Prostate gland (tissue), 2 donors: Measurements from ENCODE around the gene CDC7. TPM values are rescaled to one million over a fixed set of nuclear protein-coding genes. Genes with fewer than 3 reads are reported as not detected.
"Not testable (repeated sequence)": the region's sequence is repeated elsewhere in the genome, so short reads cannot be mapped to it uniquely, and the experiment has no call there.

ENCODE experiments used
- DNase-seq: peaks from one replicate; pipeline ENCODE4 v3.0.0-alpha.2; 2019; ENCODE audit warnings: low spot score
- H3K27ac ChIP-seq, 2 donors: fragments of 200-600 bp; sonication (generic); 2 replicates each; pipeline ENCODE4 v1.5.1; 2017 to 2019
- H3K27me3 ChIP-seq: fragments of 200-600 bp; sonication (generic); replicated peaks from 2 replicates; pipeline ENCODE4 v1.5.1; 2019; ENCODE audit not compliant: insufficient read depth
- H3K36me3 ChIP-seq, 2 donors: fragments of 200-600 bp; sonication (generic); 1 replicate in 1 of 2; 2 replicates in 1 of 2; pipeline versions ENCODE4 v1.5.1 to v1.8.1; 2017 to 2019
- H3K4me1 ChIP-seq: fragments of 200-600 bp; sonication (generic); replicated peaks from 2 replicates; pipeline ENCODE4 v1.5.1; 2019
- H3K4me3 ChIP-seq, 2 donors: fragments of 200-600 bp; sonication (generic); 2 replicates each; pipeline ENCODE4 v1.5.1; 2017 to 2019
- H3K9me3 ChIP-seq: fragments of 200-600 bp; sonication (generic); 2 replicates; pipeline ENCODE4 v1.5.1; 2017
- CTCF ChIP-seq, 4 experiments: fragments of 200-600 bp in 2 of 4; fragments of 450-650 bp in 2 of 4; sonication (generic) in 2 of 4; IDR thresholded peaks; 1 replicate in 3 of 4; 2 replicates in 1 of 4; pipeline ENCODE4 v1.5.1; 2016 to 2019; ENCODE audit warnings: antibody characterized with exemption in 4 of 4, mild to moderate bottlenecking in 2 of 4, moderate library complexity in 2 of 4
- POLR2A ChIP-seq: fragments of 450-650 bp; IDR thresholded peaks from one replicate; pipeline ENCODE4 v1.6.1; 2016; ENCODE audit warnings: antibody characterized with exemption, mild to moderate bottlenecking
- POLR2AphosphoS5 ChIP-seq: sonication (generic); formaldehyde crosslinking; IDR thresholded peaks from one replicate; pipeline ENCODE4 v1.6.1; 2017; ENCODE audit warnings: antibody characterized with exemption
- WGBS: methylation state at CpG from one replicate; pipeline ENCODE4 v1.1.5; 2018; 5-methylcytosine and 5-hydroxymethylcytosine counted together
- intact Hi-C: fragments of 100-400 bp; cut with DNase I; formaldehyde crosslinking; loops from one replicate; pipeline ENCODE4 v1.14.2; 2022
- total RNA-seq, 2 donors: library from RNA; depleted of rRNA; stranded (reverse); fragments of >200 nt; gene quantifications; one replicate each; pipeline ENCODE4 v1.1.0, GENCODE V29; 2016

Gene CDC7
- total RNA-seq, 2 donors from 2014 or later, result 0.68 to 6.1 TPM

- H3K27ac ChIP-seq, result no peak overlapping the region
- no peak overlapping the region for H3K4me3 ChIP-seq
- no peaks in the 10 kb centered on the region for H3K4me1 ChIP-seq
- WGBS, result 96% methylated on average over 3 of the region's 3 CpGs
- DNase-seq, result no peak
- intact Hi-C loops, result no loop called here
- H3K36me3 ChIP-seq, result no peaks in the 10 kb centered on the region
- TF ChIP-seq POLR2A, result no peak
- no peak for TF ChIP-seq POLR2AphosphoS5
- TF ChIP-seq CTCF (IDR thresholded peaks at IDR 0.05), result no peak
- no peaks in the 10 kb centered on the region for H3K27me3 ChIP-seq
- no peaks in the 10 kb centered on the region for H3K9me3 ChIP-seq
Measured at GRCh38 chr1:91515994-91516393, 15.3 kb downstream of the CDC7 start.

GRCh38 chr1:91516605-91517004 is 16.0 kb downstream of the CDC7 start:
- H3K27me3 ChIP-seq, DNase-seq, H3K9me3 ChIP-seq, H3K36me3 ChIP-seq, H3K4me1 ChIP-seq, intact Hi-C loops, H3K4me3 ChIP-seq, H3K27ac ChIP-seq: not testable (repeated sequence)
- WGBS, result 98% methylated on average over 7 of the region's 7 CpGs

- DNase-seq, intact Hi-C loops: not testable (repeated sequence)
Measured at GRCh38 chr1:91519167-91519566, 18.5 kb downstream of the CDC7 start.

GRCh38 chr1:91520942-91521507 is 20.4 kb downstream of the CDC7 start:
- Histone ChIP-seq H3K27ac (no peak overlapping the region), H3K27me3 (no peaks in the 10 kb centered on the region), H3K36me3 (no peaks in the 10 kb centered on the region), H3K4me1 (no peaks in the 10 kb centered on the region), H3K4me3 (no peak overlapping the region), H3K9me3 (no peaks in the 10 kb centered on the region)
- intact Hi-C loops, result loop anchor here (10.0 kb wide), 1 partner anchor 184 kb away; no protein-coding TSS in a partner anchor
- no peak for DNase-seq
- TF ChIP-seq POLR2A, result no peak
- TF ChIP-seq CTCF (IDR thresholded peaks at IDR 0.05), result no peak
- no peak for TF ChIP-seq POLR2AphosphoS5
- WGBS, result 40% methylated on average over 2 of the region's 2 CpGs

More at GRCh38 chr1:91519167-91519566, 18.5 kb downstream of the CDC7 start:
- H3K9me3 ChIP-seq, H3K36me3 ChIP-seq, H3K27ac ChIP-seq, H3K27me3 ChIP-seq, H3K4me3 ChIP-seq, H3K4me1 ChIP-seq: not testable (repeated sequence)
- 65% methylated on average over 2 of the region's 2 CpGs for WGBS
- peak in 1 of 4 experiments; percentile 3 for TF ChIP-seq CTCF (IDR thresholded peaks at IDR 0.05)

GRCh38 chr1:91523482-91523881 is 22.8 kb downstream of the CDC7 start:
- no peak for DNase-seq
- 38% methylated on average over 1 of the region's 1 CpG for WGBS
- Histone ChIP-seq H3K27me3 (no peaks in the 10 kb centered on the region), H3K4me3 (no peak overlapping the region), H3K36me3 (no peaks in the 10 kb centered on the region), H3K9me3 (no peaks in the 10 kb centered on the region), H3K27ac (no peak overlapping the region), H3K4me1 (no peaks in the 10 kb centered on the region)
- no peak for TF ChIP-seq CTCF (IDR thresholded peaks at IDR 0.05)
- no peak for TF ChIP-seq POLR2AphosphoS5
- no peak for TF ChIP-seq POLR2A
- intact Hi-C loops, result loop anchor here (10.0 kb wide), 1 partner anchor 181 kb away; no protein-coding TSS in a partner anchor
